K562 treated with DMSO at 1 percent for 48 hours (cell line): ENCODE results near the gene ASPHD1. TPM values are rescaled to one million over a fixed set of nuclear protein-coding genes. Genes with fewer than 3 reads are reported as not detected.

Experiments
- total RNA-seq: library from RNA; unstranded; fragments of 300-600 nt; gene quantifications from 2 replicates; pipeline ENCODE4 v1.2.3, GENCODE V29; 2022; ENCODE audit warnings: low replicate concordance; ENCODE audit errors: extremely low read depth

Gene ASPHD1, protein sequence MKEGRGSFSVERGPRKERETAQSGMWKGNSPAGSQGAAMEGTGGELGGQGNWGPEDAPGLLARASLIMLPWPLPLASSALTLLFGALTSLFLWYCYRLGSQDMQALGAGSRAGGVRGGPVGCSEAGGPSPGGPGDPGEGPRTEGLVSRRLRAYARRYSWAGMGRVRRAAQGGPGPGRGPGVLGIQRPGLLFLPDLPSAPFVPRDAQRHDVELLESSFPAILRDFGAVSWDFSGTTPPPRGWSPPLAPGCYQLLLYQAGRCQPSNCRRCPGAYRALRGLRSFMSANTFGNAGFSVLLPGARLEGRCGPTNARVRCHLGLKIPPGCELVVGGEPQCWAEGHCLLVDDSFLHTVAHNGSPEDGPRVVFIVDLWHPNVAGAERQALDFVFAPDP
- not detected in 2 replicates for total RNA-seq

DNA sequence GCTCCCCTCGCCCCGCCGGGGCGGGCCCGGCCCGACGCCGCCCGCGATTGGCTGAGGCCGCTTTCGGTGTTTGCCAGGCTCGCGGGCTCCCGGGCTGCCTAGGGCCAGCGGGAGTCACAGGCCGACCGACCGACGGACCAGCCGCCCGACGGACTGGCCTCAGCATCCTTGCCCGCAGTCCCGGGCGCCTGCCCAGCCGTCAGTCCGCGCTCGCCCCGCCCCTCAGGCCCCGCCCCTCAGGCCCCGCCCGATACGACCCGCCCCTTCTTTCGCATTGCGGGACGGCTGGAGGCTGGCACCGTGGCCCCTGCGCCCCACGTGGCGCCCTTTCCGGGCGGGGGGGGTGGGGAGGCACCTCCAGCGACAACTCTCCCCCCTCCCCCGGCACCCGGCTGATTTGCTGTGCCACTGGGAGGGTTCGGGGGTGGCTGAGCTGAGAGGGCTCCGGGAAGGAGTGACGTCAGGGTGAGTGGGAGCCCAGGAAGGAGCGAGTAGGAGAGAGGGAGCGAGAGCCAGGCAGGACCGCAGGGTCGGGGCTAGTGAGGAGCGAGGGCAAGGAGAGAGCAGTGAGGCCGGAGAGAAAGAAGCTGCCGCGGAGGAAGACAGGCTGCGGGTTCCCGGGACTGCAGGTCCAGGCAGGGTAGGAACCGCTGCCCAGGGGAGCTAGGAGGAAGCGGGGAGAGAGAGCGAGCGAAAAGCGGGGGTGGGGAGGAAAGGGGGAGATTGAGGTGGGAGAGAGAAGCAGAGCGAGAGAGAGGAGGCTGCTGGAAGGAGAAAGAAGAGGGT is at the start of gene ASPHD1:
Gene ASPHD1, plus strand, starts transcription at position 387 of the 786 bp plus-strand sequence. CDS start 484 bp downstream, outside the sequence.

DNA sequence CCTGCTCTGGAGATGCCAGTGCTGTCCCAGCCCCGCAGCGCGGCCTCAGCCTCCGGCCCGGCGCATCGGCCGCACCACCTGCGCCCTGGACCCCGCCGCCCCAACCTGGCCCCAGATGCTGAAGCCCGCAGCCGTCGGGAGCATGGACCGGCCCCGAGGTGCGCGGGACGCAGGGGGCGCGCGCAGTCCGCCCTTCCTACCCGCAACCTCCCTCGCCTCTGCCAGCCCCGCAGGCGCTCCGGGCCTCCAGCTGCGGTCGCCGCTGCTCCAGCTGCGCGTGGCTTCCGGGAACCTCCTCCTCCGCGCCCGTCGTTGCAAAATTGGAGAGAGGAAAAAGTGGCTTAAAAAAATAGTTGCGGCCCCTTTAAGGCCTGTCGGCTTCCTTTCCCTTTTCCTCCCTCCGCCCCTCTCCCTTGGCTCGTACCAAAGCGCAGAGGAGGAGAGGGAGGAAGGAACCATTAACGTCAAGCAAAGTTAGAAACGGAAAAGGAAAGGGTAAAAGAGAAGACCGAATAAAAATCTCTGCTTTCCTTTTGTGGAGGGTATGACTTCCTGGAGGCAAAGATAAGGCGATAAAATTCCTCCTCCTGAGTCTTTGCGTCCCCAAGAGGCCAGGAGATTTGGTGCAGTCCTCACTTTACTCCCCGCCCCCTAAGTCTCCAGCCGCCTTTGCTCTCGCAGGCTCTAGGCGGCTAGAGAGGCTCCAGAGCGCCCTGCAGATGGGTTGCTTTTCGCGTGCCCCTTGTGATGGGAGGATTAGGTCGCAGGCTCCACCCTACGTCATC is 37.2 kb upstream of the ASPHD1 start, which contains the start of gene CDIPT:
Gene CDIPT, minus strand, starts transcription at position 343 of the 785 bp plus-strand sequence. CDS start 369 bp downstream, outside the sequence.

DNA sequence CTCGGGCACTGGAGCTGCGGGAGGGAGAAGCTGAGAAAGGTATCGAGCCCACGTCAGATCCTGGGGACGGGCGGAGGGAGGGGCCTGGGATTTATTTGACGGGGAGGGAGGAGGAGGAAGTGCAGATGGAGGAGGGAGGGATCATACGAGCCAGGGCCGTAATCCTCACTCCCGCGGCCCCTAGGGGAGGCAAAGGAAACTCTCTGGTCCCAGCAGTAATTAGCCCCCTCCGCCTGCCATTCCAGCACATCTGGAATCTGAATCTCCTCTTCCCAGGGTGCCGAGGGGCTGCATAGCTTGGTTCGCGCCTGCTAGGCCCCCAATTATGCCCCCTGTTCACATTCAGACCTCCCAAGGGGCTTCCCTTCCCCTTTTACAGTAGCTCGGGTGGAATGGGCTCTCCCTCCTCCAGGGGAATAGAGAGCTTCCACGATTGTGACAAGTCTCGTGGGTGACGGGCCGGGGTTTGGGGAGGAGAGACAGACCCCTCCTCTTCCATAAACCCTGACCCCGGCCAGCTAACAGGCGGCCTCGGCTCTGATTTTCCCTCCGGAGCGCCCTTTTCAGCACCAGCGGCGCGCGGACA is 679 bp upstream of the ASPHD1 start, which contains the start of gene SEZ6L2:
Gene SEZ6L2, minus strand, starts transcription at position 35 of the 586 bp plus-strand sequence. CDS start 531 bp downstream, outside the sequence.

DNA sequence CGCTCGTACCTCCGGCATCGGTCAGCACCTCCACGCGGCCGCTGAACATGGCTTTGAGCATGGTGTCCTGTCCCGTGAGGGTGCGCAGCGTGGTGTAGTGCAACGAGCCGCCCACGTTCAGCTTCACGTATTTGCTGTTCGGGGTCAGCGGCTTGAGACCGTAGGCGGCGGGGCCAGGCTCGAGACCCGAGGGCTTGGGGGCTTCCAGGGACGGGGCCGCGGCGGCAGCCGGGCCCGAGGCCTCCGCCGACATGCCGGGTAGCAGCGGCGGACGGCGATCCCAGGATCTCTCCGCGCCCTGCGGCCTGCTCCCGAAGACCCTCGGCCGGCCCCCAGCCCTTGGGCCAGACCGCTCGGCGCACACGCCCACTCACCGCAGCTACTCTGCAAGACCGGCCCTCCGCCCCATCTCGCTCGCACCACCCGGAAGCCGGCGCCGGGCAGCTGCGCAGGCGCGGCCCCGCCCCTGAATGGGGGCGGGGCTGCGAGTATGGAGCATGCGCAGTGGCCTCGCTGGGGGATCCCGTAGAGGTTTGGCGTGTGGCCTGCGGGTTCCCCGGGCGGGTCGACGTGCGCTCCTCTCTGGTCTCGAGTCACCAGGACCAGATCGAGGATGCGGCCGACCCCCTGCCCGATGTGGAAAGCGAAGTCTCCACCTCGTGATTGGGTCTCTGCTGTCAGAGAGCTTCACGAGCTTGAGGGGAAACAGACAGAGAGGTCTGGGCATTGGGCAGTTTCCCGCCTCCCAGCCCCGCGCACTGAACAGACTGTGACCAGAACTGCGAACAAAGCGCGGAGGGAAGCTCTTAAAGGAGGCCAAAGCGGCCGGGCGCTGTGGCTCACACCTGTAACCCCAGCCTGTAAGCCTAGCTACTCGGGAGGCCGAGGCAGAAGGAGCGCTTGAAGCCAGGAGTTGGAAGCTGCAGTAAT is 25.8 kb downstream of the ASPHD1 start, which contains the start of gene KCTD13:
Gene KCTD13, minus strand, starts transcription at position 446 of the 930 bp plus-strand sequence. Its CDS starts 193 bp downstream, at position 253.

Other genes starting within 250 kb of the ASPHD1 start
- gene SPN, start 237.2 kb upstream of the ASPHD1 start, total RNA-seq, result not detected in 2 replicates
- gene QPRT, start 221.3 kb upstream of the ASPHD1 start, total RNA-seq, result 166 TPM in 1 of 2 replicates, not detected in the other
- not detected in 2 replicates for gene C16orf54, start 154.5 kb upstream of the ASPHD1 start, total RNA-seq
- not detected in 2 replicates for gene ZG16, start 122.2 kb upstream of the ASPHD1 start, total RNA-seq
- 188 TPM in 1 of 2 replicates, not detected in the other for gene KIF22, start 109.7 kb upstream of the ASPHD1 start, total RNA-seq
- gene MAZ, start 94.0 kb upstream of the ASPHD1 start, total RNA-seq, result not detected in 2 replicates
- not detected in 2 replicates for gene PRRT2, start 88.3 kb upstream of the ASPHD1 start, total RNA-seq
- not detected in 2 replicates for gene PAGR1, start 84.3 kb upstream of the ASPHD1 start, total RNA-seq
- gene MVP, start 80.0 kb upstream of the ASPHD1 start, total RNA-seq, result not detected in 2 replicates
- not detected in 2 replicates for gene CDIPT, start 37.3 kb upstream of the ASPHD1 start, total RNA-seq
- not detected in 2 replicates for gene SEZ6L2, start 938 bp upstream of the ASPHD1 start, total RNA-seq
- not detected in 2 replicates for gene KCTD13, start 25.7 kb downstream of the ASPHD1 start, total RNA-seq
- not detected in 2 replicates for gene TMEM219, start 61.6 kb downstream of the ASPHD1 start, total RNA-seq
- not detected in 2 replicates for gene TAOK2, start 73.4 kb downstream of the ASPHD1 start, total RNA-seq
- gene HIRIP3, start 95.1 kb downstream of the ASPHD1 start, total RNA-seq, result not detected in 2 replicates
- not detected in 2 replicates for gene INO80E, start 95.8 kb downstream of the ASPHD1 start, total RNA-seq
- gene DOC2A, start 110.5 kb downstream of the ASPHD1 start, total RNA-seq, result not detected in 2 replicates
- not detected in 2 replicates for gene C16orf92, start 122.7 kb downstream of the ASPHD1 start, total RNA-seq
- not detected in 2 replicates for gene TLCD3B, start 130.8 kb downstream of the ASPHD1 start, total RNA-seq
- gene ALDOA, start 165.3 kb downstream of the ASPHD1 start, total RNA-seq, result 2,195 and 3,246 TPM in 2 replicates
- gene PPP4C, start 175.5 kb downstream of the ASPHD1 start, total RNA-seq, result not detected in 2 replicates
- not detected in 2 replicates for gene TBX6, start 191.4 kb downstream of the ASPHD1 start, total RNA-seq
- not detected in 2 replicates for gene YPEL3, start 195.7 kb downstream of the ASPHD1 start, total RNA-seq
- gene GDPD3, start 213.0 kb downstream of the ASPHD1 start, total RNA-seq, result not detected in 2 replicates
- gene MAPK3, start 222.7 kb downstream of the ASPHD1 start, total RNA-seq, result not detected in 2 replicates